Fibroblast of mammary gland (primary cell): ENCODE data around the gene KCNJ5.

Experiments used
- DNase-seq: peaks from one replicate; pipeline ENCODE4 v3.0.0-alpha.2; 2010; ENCODE audit warnings: low read depth
- H3K4me3 ChIP-seq: 2 replicates; pipeline ENCODE4 v1.5.1; 2011; ENCODE audit warnings: low read depth, mild to moderate bottlenecking, low read length, moderate library complexity; ENCODE audit not compliant: control insufficient read depth
- TF ChIP-seq, protein P1 (sequence below): conservative IDR thresholded peaks from 2 replicates; pipeline ENCODE4 v1.5.1; 2011; ENCODE audit warnings: low read depth, low read length, inconsistent platforms; ENCODE audit not compliant: control insufficient read depth, insufficient read depth

KCNJ5 gene

DNA sequence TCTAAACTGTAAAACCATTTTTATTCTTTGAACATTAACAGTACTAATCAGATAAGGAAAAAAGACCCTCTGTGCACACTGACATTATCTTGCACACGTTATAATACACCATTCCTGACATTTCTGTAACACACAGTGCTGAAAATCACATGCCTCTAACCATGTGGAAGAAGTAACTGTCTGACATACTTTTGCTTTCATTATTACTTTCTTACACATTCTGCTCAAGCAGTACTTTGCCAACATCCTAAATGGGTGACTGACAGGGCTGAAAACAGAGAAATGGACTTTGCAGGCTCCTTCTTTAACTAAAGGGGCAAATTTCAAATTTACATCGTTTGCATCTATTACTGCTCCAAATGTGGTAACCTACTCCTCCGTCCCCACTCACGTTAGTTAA lies 74.3 kb downstream of the KCNJ5 start:
- no peak overlapping the region for H3K4me3 ChIP-seq
- DNase-seq, result no peak
- TF ChIP-seq, protein P1, sequence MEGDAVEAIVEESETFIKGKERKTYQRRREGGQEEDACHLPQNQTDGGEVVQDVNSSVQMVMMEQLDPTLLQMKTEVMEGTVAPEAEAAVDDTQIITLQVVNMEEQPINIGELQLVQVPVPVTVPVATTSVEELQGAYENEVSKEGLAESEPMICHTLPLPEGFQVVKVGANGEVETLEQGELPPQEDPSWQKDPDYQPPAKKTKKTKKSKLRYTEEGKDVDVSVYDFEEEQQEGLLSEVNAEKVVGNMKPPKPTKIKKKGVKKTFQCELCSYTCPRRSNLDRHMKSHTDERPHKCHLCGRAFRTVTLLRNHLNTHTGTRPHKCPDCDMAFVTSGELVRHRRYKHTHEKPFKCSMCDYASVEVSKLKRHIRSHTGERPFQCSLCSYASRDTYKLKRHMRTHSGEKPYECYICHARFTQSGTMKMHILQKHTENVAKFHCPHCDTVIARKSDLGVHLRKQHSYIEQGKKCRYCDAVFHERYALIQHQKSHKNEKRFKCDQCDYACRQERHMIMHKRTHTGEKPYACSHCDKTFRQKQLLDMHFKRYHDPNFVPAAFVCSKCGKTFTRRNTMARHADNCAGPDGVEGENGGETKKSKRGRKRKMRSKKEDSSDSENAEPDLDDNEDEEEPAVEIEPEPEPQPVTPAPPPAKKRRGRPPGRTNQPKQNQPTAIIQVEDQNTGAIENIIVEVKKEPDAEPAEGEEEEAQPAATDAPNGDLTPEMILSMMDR, result no peak

DNA sequence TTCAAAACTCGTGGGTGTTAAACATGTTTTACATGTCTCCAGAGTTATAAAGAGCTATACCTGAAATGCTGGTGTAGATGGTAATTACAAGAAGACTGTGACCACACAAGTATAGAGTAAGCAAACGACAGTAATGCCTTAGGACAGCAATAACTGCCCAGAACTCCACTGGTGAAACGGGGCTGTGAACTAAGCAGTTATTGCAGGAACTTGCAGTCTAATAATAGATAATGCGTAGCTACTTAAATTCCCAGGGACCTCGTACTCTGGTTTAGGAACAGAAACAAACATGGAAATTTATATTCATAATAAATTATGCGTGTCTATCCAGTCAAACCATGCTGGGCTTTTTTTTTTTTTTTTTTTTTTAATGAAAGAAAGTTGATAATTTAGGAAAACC lies 76.4 kb downstream of the KCNJ5 start:
- DNase-seq, result no peak
- no peak overlapping the region for H3K4me3 ChIP-seq
- TF ChIP-seq, protein P1, result no peak

DNA sequence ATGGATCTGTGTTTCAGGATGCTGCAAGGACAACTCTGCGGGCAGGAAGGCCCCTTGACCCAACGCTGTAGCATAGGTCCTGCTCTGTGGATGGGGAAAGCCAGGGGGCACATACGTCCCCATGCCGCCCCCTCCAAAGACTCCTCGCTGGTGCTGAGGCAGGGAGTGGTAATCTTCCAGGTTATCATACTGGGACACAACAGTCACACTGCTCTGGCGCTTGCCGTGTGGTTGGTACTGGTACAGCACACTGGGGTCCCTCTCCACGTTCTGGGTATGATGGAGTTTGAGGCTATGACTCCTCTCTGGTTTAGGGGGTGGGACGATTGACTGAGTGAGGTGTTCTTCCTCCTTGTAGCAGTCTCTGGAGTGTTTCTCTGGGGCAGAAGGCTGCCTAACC lies 77.8 kb downstream of the KCNJ5 start:
- TF ChIP-seq, protein P1, result no peak

More for the DNA sequence above, 77.8 kb downstream of the KCNJ5 start:
- DNase-seq, result no peak
- no peak overlapping the region for H3K4me3 ChIP-seq
